Stimulated activated naive CD4-positive, alpha-beta T cell (primary cell): ENCODE results near the gene SBNO2.
A peak's percentile ranks its signal among the peaks of the same experiment; 100 is the strongest.

Source experiments
- DNase-seq, 6 experiments: peaks; one replicate each; lab custom pipeline; 2025; lab: John Stamatoyannopoulos, UW

Gene SBNO2

GRCh38 chr19:1106841-1107660 is 67.0 kb downstream of the SBNO2 start:
- no peak for DNase-seq

DNA sequence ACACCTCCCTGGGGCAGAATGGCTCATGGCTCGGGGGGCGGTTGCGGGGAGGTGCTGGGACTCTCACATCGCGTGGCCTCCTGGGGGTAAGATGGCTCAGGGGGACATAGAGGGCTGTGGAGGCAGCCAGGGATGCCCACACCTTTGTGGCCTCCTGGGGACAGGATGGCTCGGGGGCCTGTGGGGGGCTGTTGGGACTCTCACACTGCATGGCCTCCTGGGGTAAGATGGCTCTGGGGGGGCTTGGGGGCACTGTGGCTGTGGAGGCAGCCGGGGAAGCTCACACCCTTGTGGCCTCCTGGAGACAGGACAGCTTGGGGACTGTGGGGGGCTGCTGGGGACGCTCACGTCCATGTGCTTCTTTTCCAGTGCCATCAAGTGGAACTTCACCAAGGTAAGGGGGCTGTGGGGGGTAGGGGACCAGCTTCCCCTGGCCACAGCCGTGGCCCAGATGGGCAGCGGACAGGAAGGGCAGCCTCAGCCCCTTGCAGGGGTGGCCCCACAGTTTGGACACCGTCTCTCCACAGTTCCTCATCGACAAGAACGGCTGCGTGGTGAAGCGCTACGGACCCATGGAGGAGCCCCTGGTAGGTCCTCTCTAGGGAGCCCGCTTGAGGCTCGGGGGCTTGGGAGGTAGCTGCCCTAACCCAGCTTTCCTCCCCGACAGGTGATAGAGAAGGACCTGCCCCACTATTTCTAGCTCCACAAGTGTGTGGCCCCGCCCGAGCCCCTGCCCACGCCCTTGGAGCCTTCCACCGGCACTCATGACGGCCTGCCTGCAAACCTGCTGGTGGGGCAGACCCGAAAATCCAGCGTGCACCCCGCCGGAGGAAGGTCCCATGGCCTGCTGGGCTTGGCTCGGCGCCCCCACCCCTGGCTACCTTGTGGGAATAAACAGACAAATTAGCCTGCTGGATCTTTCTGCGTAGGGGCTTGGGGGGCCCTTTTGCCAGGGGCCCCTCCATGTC is 67.9 kb downstream of the SBNO2 start:
- DNase-seq: peak in 1 of 6 experiments; percentile 22

DNA sequence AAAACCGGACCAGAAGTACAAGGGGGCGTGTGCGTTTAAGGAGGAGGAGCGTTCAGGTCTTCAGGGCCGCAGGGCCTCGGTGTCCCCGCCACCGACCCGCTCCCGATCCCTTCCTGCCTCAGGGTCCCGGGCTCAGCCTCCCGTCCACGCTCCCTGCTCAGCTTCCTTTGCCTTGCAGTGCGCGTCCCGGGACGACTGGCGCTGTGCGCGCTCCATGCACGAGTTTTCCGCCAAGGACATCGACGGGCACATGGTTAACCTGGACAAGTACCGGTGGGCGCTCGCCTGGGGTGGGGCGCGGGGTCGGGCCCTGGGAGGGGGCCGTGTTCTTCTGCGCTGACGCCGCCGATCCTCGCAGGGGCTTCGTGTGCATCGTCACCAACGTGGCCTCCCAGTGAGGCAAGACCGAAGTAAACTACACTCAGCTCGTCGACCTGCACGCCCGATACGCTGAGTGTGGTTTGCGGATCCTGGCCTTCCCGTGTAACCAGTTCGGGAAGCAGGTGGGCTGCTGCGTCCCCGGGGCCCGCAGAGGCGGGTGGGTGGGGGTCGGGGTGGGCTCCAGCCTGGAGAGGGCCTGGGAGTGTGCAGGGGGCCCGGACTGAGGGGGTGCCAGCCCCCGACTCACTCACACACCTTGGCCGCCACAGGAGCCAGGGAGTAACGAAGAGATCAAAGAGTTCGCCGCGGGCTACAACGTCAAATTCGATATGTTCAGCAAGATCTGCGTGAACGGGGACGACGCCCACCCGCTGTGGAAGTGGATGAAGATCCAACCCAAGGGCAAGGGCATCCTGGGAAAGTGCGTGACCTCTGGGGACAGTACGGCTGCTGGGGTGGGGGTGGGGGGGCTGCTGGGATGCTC is 68.8 kb downstream of the SBNO2 start:
- DNase-seq: peak in 3 of 6 experiments; percentile 24 to 51 (median 37)

DNA sequence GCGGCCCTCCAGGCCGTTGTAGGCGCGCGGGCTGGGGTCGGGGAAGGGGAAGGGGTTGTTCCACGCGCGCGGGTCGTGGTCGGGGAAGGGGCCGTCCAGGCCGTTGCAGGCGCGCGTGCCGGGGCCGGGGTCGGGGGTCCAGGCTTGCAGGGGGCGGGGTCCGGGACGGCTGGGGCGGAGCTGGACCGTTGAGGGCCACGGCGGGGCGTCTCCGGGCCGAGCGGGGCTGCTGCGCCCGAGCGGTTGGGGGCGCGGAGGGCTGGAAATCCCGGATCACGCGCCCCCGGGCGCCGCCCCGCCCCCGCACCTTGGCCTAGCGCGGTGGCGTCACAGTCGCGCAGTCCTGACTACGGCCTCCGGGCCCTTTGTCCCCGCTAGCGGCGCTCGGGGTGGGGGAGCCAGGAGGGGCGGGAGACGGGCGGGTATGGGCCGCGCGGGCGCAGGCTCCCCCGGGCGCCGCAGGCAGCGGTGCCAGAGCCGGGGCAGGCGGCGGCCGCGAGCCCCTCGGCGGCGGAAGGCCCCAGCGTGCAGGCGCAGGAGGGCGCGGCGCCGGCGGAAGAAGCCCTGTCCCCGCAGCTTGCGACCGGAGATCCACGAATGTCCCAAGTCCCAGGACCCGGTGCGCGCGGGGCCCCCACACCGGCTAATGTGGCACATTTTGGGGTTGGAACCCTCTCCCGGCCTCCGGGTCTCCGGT is 69.6 kb downstream of the SBNO2 start:
- DNase-seq: peak; percentile 47 to 81 (median 72)

DNA sequence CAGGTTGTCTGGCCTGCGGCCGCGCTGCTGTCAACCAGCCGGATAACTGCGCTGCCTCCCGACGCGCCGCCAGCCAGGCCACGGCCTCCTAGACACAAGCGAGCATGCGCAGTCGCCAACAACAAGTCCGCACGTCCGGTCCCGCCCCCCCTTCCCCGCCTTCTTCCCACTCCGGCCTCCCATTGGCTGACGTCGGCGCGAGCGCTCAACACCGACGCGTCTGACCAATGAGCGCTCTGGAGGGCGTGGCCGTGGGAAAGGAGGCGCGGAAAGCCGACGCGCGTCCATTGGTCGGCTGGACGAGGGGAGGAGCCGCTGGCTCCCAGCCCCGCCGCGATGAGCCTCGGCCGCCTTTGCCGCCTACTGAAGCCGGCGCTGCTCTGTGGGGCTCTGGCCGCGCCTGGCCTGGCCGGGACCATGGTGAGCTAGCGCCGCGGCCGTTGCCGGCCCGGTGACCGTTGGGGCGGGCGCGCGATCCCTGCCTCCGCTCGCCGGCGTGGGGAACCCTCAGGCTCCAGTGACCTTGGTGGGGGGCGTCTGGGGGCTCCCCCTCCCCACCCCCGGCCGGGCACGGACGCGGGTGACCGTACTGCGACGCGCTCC is 70.3 kb downstream of the SBNO2 start, which contains the start of gene GPX4:
TSS of gene GPX4 (plus strand) at position 287 of the 603 bp plus-strand sequence. CDS start at position 337, 50 bp downstream.
- peak; percentile 95 to 99 (median 98) for DNase-seq

- no peak for DNase-seq
Measured at GRCh38 chr19:1103132-1103707, 70.8 kb downstream of the SBNO2 start.

- DNase-seq: peak in 1 of 6 experiments; percentile 19
Measured at GRCh38 chr19:1102407-1103131, 71.5 kb downstream of the SBNO2 start.

- no peak for DNase-seq
Measured at GRCh38 chr19:1101337-1101698, 72.8 kb downstream of the SBNO2 start.

GRCh38 chr19:1098177-1099051 is 75.7 kb downstream of the SBNO2 start:
- no peak for DNase-seq

DNA sequence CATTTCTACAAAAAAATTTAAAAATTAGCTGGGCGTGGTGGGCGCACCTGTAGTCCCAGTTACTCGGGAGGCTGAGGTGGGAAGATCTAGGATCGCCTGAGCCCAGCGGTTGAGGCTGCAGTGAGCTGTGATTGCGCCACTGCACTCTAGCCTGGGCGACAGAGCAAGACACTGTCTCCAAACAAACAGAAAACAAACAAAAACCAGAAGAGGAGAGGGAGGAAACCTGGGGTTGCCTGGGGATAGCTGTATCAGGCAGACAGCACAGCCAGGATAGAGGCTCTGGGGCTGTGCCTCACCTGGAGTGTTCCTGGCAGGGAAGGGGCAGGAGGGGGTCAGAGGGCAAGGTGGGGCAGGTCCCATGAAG is 76.3 kb downstream of the SBNO2 start:
- no peak for DNase-seq

- DNase-seq: peak; percentile 96 to 99 (median 98)
Measured at GRCh38 chr19:1094978-1095701, 78.9 kb downstream of the SBNO2 start, which contains the start of gene POLR2E. Gene POLR2E (minus strand): TSS chr19:1095375. CDS start chr19:1095315, 60 bp downstream.

- no peak for DNase-seq
Measured at GRCh38 chr19:1094655-1094977, 79.5 kb downstream of the SBNO2 start.

DNA sequence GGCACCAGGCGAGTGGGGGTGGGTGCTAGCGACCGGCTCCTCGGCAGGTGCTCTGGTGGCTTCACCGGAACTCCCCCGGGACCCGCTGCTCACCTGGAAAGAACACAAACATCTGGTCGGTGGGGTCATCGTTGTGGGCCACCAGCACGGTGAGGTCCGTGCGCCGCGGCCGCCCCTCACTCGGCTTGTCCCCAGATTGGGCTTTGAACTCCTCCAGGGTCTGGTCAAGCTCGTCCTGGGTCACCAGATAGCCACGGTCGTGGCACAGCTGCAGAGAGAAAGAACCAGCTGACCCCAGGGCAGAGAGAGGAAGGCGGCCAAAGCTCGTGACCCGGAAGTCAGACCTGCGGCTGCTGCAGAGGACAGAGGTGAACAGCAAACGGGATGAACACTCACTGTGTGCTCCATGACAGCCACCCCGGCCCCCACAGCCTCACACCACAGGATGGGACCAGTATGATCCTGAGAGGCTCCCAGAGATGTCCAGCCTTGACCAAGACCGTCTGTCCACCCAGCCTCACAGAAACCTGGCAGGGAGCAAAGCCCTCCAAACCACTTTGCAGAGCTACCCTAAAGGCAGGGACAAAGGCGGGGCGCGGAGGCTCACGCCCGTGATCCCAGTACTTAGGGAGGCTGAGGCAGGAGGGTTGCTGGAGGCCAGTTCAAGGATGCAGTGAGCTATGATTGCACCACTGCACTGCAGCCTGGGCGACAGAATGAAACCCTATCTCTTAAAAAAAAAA is 80.1 kb downstream of the SBNO2 start:
- no peak for DNase-seq

DNA sequence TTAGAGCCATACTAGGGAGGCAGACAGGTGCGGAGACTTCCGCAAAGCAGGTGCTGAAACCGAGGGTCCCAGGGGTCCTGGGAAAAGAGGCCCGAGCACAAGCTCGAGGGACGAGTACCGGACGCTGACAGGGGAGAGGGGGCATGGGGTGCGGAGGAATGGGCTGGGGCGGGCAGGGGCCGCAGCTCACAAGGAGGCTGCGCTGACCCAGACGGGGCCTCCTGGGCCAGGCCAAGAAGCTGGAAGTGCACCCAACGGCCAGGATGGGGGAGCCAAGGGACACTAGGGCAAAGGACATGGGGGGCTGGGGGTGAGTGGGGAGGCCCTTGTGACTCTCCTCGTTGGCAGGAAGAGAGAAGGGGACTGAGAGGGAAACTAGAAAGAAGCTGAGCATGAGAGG is 80.7 kb downstream of the SBNO2 start:
- DNase-seq: no peak

GRCh38 chr19:1091544-1092175 is 82.4 kb downstream of the SBNO2 start:
- no peak for DNase-seq

DNA sequence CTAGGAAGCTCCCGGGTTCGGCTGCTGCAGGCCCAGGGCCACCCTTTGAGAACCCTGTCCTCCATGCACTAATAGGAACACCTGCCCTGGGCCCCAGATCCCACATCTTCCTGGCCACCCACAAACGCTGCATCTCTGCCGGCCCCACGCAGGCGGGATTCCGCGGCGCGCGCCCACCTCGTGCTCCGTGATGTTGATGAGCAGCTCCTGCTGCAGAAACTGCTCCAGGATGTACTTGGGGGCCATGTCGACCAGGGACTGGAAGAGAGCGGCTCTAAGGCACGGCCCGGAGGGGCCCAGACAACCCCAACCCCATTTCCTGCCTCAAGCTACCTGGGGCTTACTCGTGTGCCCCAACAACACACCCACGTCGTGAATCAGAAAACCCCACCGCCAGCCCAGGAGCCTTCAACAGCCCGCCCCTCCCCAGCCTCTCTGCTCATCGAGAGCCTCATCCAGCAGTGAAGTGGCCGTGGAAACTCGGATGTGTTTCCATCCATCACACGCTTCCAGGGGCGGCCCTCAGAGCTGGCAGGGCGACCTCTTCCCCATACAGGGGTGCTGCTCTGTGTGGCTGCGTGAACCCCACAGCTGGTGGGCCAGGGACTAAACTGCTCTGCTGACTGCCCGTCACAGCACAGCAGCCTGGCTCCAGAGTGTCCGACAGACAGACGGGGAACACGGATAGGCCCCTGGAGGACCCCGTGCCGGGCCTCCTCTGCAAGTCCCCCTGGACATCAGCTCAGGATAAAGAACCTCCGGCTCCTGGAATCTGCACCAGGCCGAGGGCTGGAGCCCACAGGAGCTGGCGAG is 83.1 kb downstream of the SBNO2 start:
- DNase-seq: peak in 2 of 6 experiments; percentile 31 to 52
